ENCODE results near the gene TM9SF1. TPM values are rescaled to one million over a fixed set of nuclear protein-coding genes. Genes with fewer than 3 reads are reported as not detected.
A peak's percentile ranks its signal among the peaks of the same experiment; 100 is the strongest.

The TM9SF1 gene
- total RNA-seq, 1 donor from 2014 or later, result 60.3 TPM

- DNase-seq (ENCODE audit: low spot score), result peak; percentile 93
- Mint-ChIP-seq H3K4me3 (ENCODE audit: unreplicated experiment) (peak within 1 kb of the TSS; percentile 55), H3K27ac (ENCODE audit: unreplicated experiment) (no peak within 1 kb of the TSS), H3K36me3 (ENCODE audit: low read depth) (peaks cover 14% of the 10 kb centered on the region), H3K27me3 (ENCODE audit: low read depth) (no peaks in the 10 kb centered on the region), H3K9me3 (ENCODE audit: low read depth) (no peaks in the 10 kb centered on the region), H3K4me1 (ENCODE audit: low read depth) (no peaks in the 10 kb centered on the region)
- no peak for TF ChIP-seq CTCF (IDR thresholded peaks at IDR 0.05)
Observed at GRCh38 chr14:24171422-24172260, 23.6 kb downstream of the TM9SF1 start, which contains the start of gene REC8. Gene REC8 (plus strand): TSS chr14:24172080. CDS start chr14:24172553, 473 bp downstream.

- Mint-ChIP-seq H3K27ac (ENCODE audit: unreplicated experiment) (no peak overlapping the region), H3K27me3 (ENCODE audit: low read depth) (no peaks in the 10 kb centered on the region), H3K4me1 (ENCODE audit: low read depth) (peaks cover 4% of the 10 kb centered on the region), H3K36me3 (ENCODE audit: low read depth) (peaks cover 35% of the 10 kb centered on the region), H3K9me3 (ENCODE audit: low read depth) (no peaks in the 10 kb centered on the region), H3K4me3 (ENCODE audit: unreplicated experiment) (no peak overlapping the region)
- no peak for TF ChIP-seq CTCF (IDR thresholded peaks at IDR 0.05)
- DNase-seq (ENCODE audit: low spot score), result no peak
Observed at GRCh38 chr14:24167469-24168114, 27.6 kb downstream of the TM9SF1 start.

GRCh38 chr14:24165785-24166184, 29.5 kb downstream of the TM9SF1 start:
- no peak for TF ChIP-seq CTCF (IDR thresholded peaks at IDR 0.05)
- H3K27ac Mint-ChIP-seq (ENCODE audit: unreplicated experiment), result no peak overlapping the region
- H3K4me3 Mint-ChIP-seq (ENCODE audit: unreplicated experiment), result no peak overlapping the region
- H3K36me3 Mint-ChIP-seq (ENCODE audit: low read depth), result peaks cover 36% of the 10 kb centered on the region
- H3K27me3 Mint-ChIP-seq (ENCODE audit: low read depth), result no peaks in the 10 kb centered on the region
- no peaks in the 10 kb centered on the region for H3K9me3 Mint-ChIP-seq (ENCODE audit: low read depth)
- peaks cover 18% of the 10 kb centered on the region for H3K4me1 Mint-ChIP-seq (ENCODE audit: low read depth)
- peak; percentile 32 for DNase-seq (ENCODE audit: low spot score)

GRCh38 chr14:24164518-24164991, 30.7 kb downstream of the TM9SF1 start:
- Mint-ChIP-seq H3K4me1 (ENCODE audit: low read depth) (peaks cover 20% of the 10 kb centered on the region), H3K27ac (ENCODE audit: unreplicated experiment) (no peak overlapping the region), H3K27me3 (ENCODE audit: low read depth) (no peaks in the 10 kb centered on the region), H3K4me3 (ENCODE audit: unreplicated experiment) (no peak overlapping the region), H3K36me3 (ENCODE audit: low read depth) (peaks cover 38% of the 10 kb centered on the region), H3K9me3 (ENCODE audit: low read depth) (no peaks in the 10 kb centered on the region)
- TF ChIP-seq CTCF (IDR thresholded peaks at IDR 0.05), result no peak
- peak; percentile 80 for DNase-seq (ENCODE audit: low spot score)

- H3K27me3 Mint-ChIP-seq (ENCODE audit: low read depth), result no peaks in the 10 kb centered on the region
- no peaks in the 10 kb centered on the region for H3K9me3 Mint-ChIP-seq (ENCODE audit: low read depth)
- peak; percentile 40 for DNase-seq (ENCODE audit: low spot score)
- peaks cover 32% of the 10 kb centered on the region for H3K36me3 Mint-ChIP-seq (ENCODE audit: low read depth)
- TF ChIP-seq CTCF (IDR thresholded peaks at IDR 0.05), result no peak
- peak overlapping the region; percentile 85 for H3K27ac Mint-ChIP-seq (ENCODE audit: unreplicated experiment)
- H3K4me1 Mint-ChIP-seq (ENCODE audit: low read depth), result peaks cover 20% of the 10 kb centered on the region
- H3K4me3 Mint-ChIP-seq (ENCODE audit: unreplicated experiment), result peak overlapping the region; percentile 86
Observed at GRCh38 chr14:24162093-24162492, 33.1 kb downstream of the TM9SF1 start.

Measured in chondrocyte (in vitro differentiated cells).